OCI-LY7 (cell line): ENCODE data around the gene MYL12A. TPM values are rescaled to one million over a fixed set of nuclear protein-coding genes. Genes with fewer than 3 reads are reported as not detected.

ENCODE experiments used
- BruUV-seq: library from RNA; stranded (reverse); fragments of 400-500 nt; replicated peaks from 2 replicates; lab custom pipeline; 2021; lab: Mats Ljungman, UMichigan
- CTCF ChIA-PET: fragments of 300-600 bp; sonication (Branson Sonifier 250); formaldehyde crosslinking; loops from one replicate; lab custom pipeline; 2022; ENCODE audit warnings: antibody characterized with exemption; ENCODE audit not compliant: unreplicated experiment; lab: Charles Lee
- POLR2A ChIA-PET: fragments of 300-600 bp; sonication (Branson Sonifier 250); formaldehyde crosslinking; loops from one replicate; lab custom pipeline; 2022; ENCODE audit warnings: antibody characterized with exemption; lab: Charles Lee
- DNase-seq: peaks from one replicate; pipeline ENCODE4 v3.0.0-alpha.2; 2015; ENCODE audit warnings: low spot score
- H2AFZ ChIP-seq: fragments of 200-600 bp; sonication (generic), shearing (Covaris generic); 2 replicates; pipeline ENCODE4 v1.6.1; 2014; ENCODE audit warnings: mild to moderate bottlenecking, antibody characterized with exemption, low read length, moderate library complexity
- H3K27ac ChIP-seq: fragments of 200-600 bp; sonication (generic); 2 replicates; pipeline ENCODE4 v1.5.1; 2014; ENCODE audit warnings: mixed run types, low read depth, mild to moderate bottlenecking, moderate library complexity, low read length, inconsistent platforms; ENCODE audit not compliant: poor library complexity, severe bottlenecking
- H3K36me3 ChIP-seq: fragments of 200-600 bp; sonication (generic); 2 replicates; pipeline ENCODE4 v1.6.1; 2014; ENCODE audit warnings: mild to moderate bottlenecking, antibody characterized with exemption, low read length, moderate library complexity, mixed read lengths; ENCODE audit not compliant: insufficient read depth
- H3K4me1 ChIP-seq: fragments of 200-600 bp; sonication (generic); 2 replicates; pipeline ENCODE4 v1.5.1; 2014; ENCODE audit warnings: mild to moderate bottlenecking, low read length; ENCODE audit not compliant: insufficient read depth, poor library complexity, severe bottlenecking
- H3K4me2 ChIP-seq: fragments of 200-600 bp; sonication (generic); 2 replicates; pipeline ENCODE4 v1.6.1; 2014; ENCODE audit warnings: mild to moderate bottlenecking, low read length
- H3K4me3 ChIP-seq: fragments of 200-600 bp; sonication (generic); 2 replicates; pipeline ENCODE4 v1.5.1; 2014; ENCODE audit warnings: mild to moderate bottlenecking, low read depth, low read length; ENCODE audit not compliant: poor library complexity, severe bottlenecking
- H3K79me2 ChIP-seq: fragments of 200-600 bp; sonication (generic); 2 replicates; pipeline ENCODE4 v1.6.1; 2016; ENCODE audit warnings: low read depth, mild to moderate bottlenecking, low read length, moderate library complexity, mixed read lengths; ENCODE audit not compliant: insufficient read depth
- H3K9me2 ChIP-seq: fragments of 200-600 bp; sonication (generic); 2 replicates; pipeline ENCODE4 v1.6.1; 2016; ENCODE audit warnings: mild to moderate bottlenecking, low read length, mixed read lengths; ENCODE audit not compliant: insufficient read depth
- H3K9me3 ChIP-seq: fragments of 200-600 bp; sonication (generic); 2 replicates; pipeline ENCODE4 v1.6.1; 2014; ENCODE audit warnings: mild to moderate bottlenecking, mixed run types, low read length, mixed read lengths
- H4K20me1 ChIP-seq: fragments of 200-600 bp; sonication (generic); 2 replicates; pipeline ENCODE4 v1.6.1; 2014; ENCODE audit warnings: mild to moderate bottlenecking, antibody characterized with exemption, low read length, moderate library complexity, mixed read lengths; ENCODE audit not compliant: insufficient read depth
- EZH2phosphoT487 ChIP-seq: fragments of 200-600 bp; sonication (generic); IDR thresholded peaks from 2 replicates; pipeline ENCODE4 v1.6.1; 2018; ENCODE audit warnings: low read depth, borderline replicate concordance, mild to moderate bottlenecking, mixed run types, antibody characterized with exemption, low read length, moderate library complexity, mixed read lengths
- intact Hi-C: fragments of 100-400 bp; cut with micrococcal nuclease; formaldehyde crosslinking; loops from one replicate; pipeline ENCODE4 v1.10.0; 2022; ENCODE audit not compliant: unreplicated experiment
- total RNA-seq, 2 experiments: library from RNA; depleted of rRNA in 1 of 2; stranded (reverse); fragments of >200 nt in 1 of 2; shearing (Covaris generic) in 1 of 2; gene quantifications; 2 replicates each; pipeline ENCODE4 v1.2.3, GENCODE V29; 2014 to 2022
- TF ChIP-seq, protein P1 (sequence below): fragments of 200-600 bp; sonication (generic); conservative IDR thresholded peaks from 2 replicates; pipeline ENCODE4 v1.5.1; 2014; ENCODE audit warnings: mild to moderate bottlenecking, antibody characterized with exemption, low read length, moderate library complexity, mixed read lengths

The MYL12A gene
- total RNA-seq, 2 experiments from 2014 or later: 301 to 423 TPM

DNA sequence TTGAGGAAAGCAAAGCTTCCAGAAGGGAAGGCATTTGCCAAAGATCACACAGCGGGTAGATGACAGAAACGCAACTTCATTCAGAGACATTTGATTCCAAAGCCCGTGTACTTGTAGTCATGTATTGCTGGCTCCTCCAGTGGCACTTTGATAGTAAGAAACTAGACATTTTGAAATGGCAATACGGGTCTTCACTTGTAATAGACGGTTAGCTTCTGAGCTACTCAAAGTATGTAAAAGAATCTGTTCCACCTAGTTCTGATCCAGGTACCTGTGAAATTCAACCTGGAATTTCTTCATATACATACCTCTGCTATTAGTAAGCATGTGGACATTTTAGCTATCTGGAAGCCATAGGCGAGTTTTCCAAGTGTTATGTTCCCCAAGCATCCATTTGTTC, 26.1 kb upstream of the MYL12A start:
- H3K9me2 ChIP-seq: no peaks in the 10 kb centered on the region
- CTCF ChIA-PET: no interaction called here
- H2AFZ ChIP-seq: no peak overlapping the region
- DNase-seq: no peak
- no peaks in the 10 kb centered on the region for H3K36me3 ChIP-seq
- no TSS peak for BruUV-seq
- no peak overlapping the region for H3K4me3 ChIP-seq
- no peaks in the 10 kb centered on the region for H3K4me1 ChIP-seq
- no peaks in the 10 kb centered on the region for H3K9me3 ChIP-seq
- H3K4me2 ChIP-seq: no peak overlapping the region
- POLR2A ChIA-PET: interaction anchor here (1.0 to 1.2 kb wide), 4 partner anchors 25 to 258 kb away, joined by 3 to 4 read pairs (median 4); no protein-coding TSS in a partner anchor
- intact Hi-C loops: no loop called here
- no peak overlapping the region for H3K27ac ChIP-seq
- H3K79me2 ChIP-seq: no peaks in the 10 kb centered on the region
- TF ChIP-seq EZH2phosphoT487: no peak
- TF ChIP-seq, protein P1, sequence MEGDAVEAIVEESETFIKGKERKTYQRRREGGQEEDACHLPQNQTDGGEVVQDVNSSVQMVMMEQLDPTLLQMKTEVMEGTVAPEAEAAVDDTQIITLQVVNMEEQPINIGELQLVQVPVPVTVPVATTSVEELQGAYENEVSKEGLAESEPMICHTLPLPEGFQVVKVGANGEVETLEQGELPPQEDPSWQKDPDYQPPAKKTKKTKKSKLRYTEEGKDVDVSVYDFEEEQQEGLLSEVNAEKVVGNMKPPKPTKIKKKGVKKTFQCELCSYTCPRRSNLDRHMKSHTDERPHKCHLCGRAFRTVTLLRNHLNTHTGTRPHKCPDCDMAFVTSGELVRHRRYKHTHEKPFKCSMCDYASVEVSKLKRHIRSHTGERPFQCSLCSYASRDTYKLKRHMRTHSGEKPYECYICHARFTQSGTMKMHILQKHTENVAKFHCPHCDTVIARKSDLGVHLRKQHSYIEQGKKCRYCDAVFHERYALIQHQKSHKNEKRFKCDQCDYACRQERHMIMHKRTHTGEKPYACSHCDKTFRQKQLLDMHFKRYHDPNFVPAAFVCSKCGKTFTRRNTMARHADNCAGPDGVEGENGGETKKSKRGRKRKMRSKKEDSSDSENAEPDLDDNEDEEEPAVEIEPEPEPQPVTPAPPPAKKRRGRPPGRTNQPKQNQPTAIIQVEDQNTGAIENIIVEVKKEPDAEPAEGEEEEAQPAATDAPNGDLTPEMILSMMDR: no peak
- H4K20me1 ChIP-seq: no peaks in the 10 kb centered on the region

DNA sequence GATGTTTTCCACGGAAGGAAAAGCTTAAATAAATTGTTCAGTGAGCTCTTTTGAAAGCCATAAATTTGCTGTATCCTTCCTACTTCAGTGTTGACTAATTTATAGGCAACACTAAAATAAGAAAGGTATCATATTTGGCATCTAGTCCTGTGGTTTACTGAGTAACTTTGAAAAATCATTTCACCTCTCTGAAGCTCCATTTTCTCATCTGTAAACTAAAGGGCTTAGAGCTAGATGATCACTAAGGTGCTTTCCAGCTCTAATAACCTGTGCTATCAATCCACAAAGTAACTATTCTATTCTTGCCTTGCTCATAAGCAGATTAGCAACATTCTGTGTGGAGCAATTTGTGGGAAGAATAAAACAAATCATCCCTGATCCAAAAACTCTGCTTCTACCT, 24.2 kb upstream of the MYL12A start:
- Histone ChIP-seq H3K4me3 (no peak overlapping the region), H3K27ac (no peak overlapping the region), H3K9me2 (no peaks in the 10 kb centered on the region), H2AFZ (no peak overlapping the region), H3K4me2 (no peak overlapping the region), H3K36me3 (no peaks in the 10 kb centered on the region), H3K4me1 (no peaks in the 10 kb centered on the region), H3K9me3 (no peaks in the 10 kb centered on the region), H4K20me1 (no peaks in the 10 kb centered on the region), H3K79me2 (no peaks in the 10 kb centered on the region)
- no TSS peak for BruUV-seq
- TF ChIP-seq, protein P1: no peak
- no peak for TF ChIP-seq EZH2phosphoT487
- no peak for DNase-seq
- CTCF ChIA-PET: no interaction called here
- intact Hi-C loops: no loop called here
- POLR2A ChIA-PET: interaction anchor here (0.6 to 1.8 kb wide), 2 partner anchors 10 to 36 kb away, joined by 3 to 4 read pairs; no protein-coding TSS in a partner anchor

DNA sequence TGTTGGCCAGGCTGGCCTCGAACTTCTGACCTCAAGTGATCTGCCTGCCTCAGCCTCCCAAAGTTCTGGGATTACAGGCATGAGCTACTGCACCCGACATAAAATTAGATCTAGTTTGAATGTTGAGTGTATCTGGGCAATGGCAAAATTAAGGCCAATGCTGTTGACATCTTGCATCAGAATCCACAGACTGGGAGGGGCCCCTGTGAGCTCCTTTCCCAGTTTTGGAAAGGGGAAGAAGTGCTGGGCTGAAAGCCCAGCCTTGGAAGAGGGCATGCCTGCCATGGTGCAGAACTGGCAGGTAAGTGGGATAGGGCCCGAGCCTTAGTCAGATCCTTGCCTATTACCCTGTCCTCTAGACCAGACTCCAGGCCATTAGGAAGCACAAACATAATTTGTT, 23.4 kb upstream of the MYL12A start:
- H3K79me2 ChIP-seq: no peaks in the 10 kb centered on the region
- H3K27ac ChIP-seq: no peak overlapping the region
- no peak overlapping the region for H3K4me2 ChIP-seq
- BruUV-seq: no TSS peak
- no peaks in the 10 kb centered on the region for H3K9me3 ChIP-seq
- ChIA-PET POLR2A (no interaction called here), CTCF (no interaction called here)
- no peaks in the 10 kb centered on the region for H3K36me3 ChIP-seq
- no peaks in the 10 kb centered on the region for H3K9me2 ChIP-seq
- no peaks in the 10 kb centered on the region for H4K20me1 ChIP-seq
- no peak overlapping the region for H3K4me3 ChIP-seq
- no peak overlapping the region for H2AFZ ChIP-seq
- no peak for TF ChIP-seq EZH2phosphoT487
- TF ChIP-seq, protein P1: no peak
- intact Hi-C loops: no loop called here
- no peaks in the 10 kb centered on the region for H3K4me1 ChIP-seq
- DNase-seq: no peak
